Stimulated activated CD4-positive, alpha-beta T cell treated with anti-CD3 and anti-CD28 coated beads, Interleukin-4, amount 100 ng/mL, for 1 hour (primary cell): Measurements from ENCODE around the gene ARID1B.

ENCODE experiments used
- DNase-seq: peaks from one replicate; pipeline ENCODE4 v3.0.0-alpha.2; 2020

Gene ARID1B

DNA sequence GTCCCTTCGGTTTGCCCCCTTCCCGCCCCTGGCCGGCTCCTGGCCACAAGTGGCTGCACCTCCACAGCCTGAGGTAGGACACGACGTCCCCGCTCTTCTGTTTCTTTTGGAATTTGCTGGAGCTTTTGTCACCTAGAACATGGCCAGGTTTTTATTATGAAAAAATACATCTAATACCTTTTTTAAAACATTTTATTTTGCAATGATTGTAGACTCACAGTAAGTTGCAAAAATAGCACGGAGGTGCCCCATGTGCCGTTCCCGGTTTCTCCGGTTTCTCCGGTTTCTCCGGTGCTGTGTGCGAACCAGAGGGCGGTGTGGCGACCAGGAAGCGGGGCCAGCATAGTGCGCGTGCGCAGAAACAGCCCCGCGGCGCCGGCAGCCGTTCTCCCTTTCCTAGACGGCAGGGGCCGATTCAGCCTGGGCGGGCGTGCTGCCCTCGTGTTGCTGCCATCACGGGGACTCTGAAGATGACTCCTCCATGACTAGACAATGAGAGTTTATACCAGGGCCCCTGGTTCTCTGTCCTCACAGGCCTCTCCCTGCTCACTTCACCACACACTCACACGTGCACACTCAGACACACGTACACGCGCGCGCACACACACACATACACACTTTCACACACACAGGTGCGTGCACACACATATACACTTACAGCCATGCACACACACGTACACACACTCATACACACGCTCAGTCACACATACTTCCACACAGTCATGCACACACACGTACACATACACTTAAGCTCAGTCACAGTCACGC is 444.1 kb downstream of the ARID1B start:
- DNase-seq: peak; percentile 87

DNA sequence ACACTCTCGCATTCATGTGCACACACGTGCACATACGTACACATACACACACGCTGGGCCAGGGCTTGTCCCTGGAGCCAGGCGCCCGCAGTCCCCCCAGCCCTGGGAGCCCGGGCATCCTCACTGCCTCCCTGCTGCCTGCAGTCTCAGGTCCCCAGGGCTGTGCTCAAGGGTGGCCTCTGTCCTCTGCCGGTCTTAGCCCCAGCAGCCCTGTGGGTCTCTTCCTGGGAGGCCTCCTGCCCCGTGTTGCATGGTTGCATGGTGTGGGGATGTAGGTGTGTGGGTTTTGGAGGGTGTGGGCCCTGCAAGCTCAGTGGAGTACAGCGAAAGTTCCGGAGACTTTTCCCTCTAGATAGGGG is 444.6 kb downstream of the ARID1B start:
- DNase-seq: no peak

DNA sequence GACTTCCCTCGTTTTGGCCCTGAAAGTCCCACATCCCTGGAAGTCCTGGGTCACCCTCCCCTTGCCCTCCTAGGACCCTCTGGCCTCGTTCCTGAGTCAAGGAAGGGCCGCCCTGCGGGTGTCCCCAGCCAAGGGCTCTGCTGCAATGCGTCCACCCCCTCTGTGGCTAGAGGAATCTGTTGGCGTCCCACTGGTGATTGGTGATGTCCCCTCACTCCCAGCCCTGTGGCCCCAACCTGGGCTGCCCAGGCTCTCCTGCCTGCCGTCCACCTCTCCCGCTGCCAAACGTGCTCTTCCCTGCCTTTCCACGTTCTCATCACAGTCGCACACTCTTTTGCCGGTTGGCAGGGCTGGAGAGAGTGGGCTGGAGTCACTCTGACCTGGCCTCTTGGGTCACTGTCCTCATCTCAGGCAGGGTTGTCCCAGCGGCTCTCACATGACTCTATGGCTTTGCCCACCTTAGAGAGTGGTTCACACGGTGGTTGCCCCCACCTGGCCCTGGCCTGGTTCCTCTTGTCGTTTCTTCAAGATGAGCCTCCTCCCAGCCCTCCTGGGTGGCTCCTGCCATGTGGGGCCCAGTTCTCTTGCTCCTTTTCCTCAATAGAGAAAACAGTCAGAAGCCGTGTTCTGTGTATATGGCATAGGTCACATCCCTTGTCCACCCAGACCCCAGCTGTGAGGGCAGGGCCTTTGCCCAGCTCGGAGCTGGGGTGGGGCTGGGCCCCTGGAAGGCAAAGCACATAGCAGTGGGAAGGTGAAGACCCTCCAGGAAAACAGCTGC is 445.2 kb downstream of the ARID1B start:
- no peak for DNase-seq

DNA sequence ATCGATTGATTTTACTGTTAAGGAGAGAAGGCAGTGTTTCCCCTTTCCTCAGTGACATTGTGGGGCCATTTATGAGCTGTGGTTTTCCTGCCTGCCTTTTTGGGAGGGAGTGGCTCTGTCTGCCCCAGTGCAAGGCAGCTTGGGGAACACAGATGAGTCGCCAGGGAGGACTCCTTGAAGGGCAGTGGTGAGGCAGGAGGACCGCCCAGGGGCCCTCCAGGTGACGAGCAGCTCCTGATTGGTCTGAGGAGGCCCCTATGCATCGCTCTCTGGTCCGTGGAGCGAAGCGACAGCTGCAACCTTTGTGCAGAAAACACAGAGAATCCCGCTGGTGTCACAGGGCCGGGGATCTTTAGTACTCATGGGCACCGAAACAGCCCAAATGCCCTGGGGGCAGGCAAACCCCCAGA is 445.8 kb downstream of the ARID1B start:
- DNase-seq: no peak

DNA sequence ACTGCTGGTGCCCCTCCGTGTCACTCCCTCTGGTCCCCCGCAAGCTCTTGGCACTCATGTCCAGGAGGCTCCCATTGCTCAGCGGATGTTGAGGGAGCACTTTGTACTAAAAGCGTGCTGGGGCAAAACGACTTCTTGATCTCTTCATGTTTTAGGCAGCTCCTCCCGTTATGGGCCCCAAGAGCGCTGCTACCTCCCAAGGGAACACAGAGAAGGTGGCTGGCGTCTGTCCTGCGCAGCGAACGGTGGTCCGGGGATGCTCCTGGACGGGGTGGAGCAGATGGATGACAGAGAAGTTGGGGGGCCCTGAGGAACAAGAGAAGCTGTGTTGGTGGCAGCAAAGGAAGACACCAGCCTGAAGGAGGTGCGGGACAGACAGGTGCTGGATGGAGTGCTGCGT is 446.3 kb downstream of the ARID1B start:
- no peak for DNase-seq

DNA sequence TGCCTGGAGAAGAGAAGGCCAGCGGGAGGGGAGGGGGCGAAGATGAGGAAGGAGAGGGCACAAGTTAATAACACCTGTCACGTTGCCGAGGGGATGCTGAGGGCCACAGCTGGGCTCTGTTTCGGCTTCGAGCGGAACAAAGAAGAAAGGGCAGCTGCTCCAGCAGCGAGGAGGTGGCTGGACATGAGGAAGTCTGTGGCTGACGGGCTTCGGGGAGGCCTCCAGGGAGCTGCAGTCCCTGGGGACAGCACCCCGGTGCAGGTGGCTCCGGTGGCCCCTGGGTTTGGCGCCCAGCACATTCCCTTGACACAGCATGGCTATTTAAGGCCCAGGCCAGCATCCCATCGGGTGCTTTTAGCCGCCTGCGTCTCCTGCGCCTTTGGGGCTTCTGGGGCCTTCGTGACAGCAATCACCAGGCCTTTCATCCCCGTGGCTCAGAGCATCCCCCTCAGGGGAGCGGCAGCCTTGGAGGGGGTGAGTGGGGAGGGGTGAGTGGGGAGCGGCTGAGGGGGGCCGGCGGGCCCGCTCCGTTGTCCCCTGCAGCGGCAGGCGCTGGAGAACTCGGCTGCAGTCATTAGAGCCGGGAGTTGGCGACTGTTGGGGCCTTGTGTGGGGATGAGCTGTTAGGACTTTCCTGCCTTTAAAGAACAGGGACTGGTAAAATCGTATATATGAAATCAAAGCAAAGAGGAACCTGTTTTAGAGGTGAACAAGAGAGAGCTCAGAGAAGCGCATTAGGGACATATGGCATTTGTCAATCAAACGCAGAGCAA is 447.2 kb downstream of the ARID1B start:
- no peak for DNase-seq

DNA sequence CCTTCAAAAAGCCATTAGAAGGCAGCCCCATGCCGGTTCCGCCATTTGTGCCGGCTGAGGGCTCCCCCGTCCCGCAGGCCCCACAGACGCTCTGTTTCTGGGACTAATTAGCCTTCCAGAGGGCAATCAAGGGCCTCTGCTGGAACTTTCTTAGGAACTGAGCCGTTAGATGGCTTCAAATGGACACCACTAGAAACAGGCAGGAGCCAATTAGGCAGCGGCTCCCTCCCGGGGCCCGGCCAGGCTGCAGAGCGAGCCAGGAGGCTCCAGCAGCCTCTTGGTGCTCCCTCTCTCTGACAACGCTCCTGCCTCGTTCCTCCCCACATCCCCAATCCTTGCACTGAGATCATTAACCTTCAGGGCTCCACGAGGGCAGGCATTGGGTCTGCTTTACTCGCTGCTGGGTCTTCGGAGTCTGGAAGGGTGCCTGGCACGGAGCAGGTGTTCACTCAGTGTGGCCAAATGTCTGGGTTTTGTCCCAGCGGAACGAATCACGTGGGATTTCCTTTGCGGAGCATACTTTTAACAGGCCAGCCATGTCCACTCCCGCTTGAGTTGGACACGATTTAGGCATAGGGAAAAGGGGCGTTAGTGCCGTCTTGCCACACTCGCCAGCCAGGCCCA is 447.9 kb downstream of the ARID1B start:
- no peak for DNase-seq

DNA sequence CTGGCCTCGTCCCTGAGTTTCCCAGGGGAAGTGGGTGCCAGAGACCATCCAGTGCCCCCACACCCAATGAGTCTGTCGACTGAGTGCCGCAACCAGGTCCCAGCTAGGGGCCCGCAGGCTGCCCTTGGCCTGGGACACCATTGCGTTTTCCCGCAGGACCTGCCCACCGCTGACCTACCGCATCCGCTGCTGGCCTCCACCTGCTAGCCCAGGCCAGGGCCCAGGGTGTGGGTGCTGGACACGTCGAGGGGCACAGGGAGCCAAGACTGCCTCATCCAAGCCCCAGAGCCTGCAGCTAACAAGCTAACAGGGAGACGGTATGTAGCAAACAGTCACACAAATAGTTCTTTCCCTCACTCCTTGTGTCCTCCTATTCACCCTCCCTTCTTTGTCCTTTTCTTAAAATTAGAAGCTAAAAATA is 448.4 kb downstream of the ARID1B start:
- no peak for DNase-seq

DNA sequence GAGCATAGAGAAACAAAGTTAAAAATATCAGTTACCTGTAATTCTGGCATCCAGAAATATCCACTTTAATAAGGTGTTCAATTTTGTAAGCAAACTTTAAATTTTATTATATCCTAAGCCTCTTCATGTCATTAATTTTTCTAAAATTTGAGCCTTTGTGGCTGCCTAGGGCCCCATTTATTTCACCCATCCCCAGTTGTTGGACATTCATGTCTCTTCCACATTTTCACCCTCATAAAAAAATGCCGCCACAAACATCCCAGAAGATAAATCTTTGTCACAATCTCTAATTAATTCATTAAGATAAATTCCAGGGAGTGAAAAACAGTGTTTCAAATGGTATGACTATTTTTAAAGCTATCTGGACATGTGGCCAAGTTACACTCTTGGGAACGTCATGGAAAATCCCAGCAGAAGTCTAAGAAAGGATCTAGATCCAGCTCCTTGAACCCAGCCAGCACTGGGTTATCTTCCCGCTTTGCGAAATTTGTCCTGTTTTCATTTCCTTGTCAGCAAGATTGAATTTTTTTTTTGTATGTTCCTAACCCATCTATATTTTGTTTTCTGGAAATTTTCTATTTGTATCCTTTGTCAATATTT is 448.9 kb downstream of the ARID1B start:
- no peak for DNase-seq

DNA sequence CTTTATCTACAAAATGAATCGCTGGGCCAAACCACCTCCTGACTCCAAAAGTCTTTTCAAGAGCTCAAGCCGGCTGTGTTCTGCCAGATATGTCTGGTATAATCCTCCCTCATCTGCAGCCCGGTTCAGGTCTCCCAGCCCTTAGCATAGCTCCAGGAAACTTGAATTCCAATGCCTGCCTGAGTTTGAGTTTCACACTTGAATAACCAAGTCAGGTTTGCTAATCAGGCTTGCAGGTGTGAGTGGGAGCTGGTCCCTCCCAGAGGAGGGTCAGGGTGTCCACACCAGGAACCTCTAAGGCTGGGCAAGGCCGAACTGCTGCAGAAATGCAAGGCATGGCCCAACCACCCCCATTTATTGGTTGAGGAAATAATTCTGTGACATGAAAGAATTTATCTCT is 449.6 kb downstream of the ARID1B start:
- DNase-seq: no peak

DNA sequence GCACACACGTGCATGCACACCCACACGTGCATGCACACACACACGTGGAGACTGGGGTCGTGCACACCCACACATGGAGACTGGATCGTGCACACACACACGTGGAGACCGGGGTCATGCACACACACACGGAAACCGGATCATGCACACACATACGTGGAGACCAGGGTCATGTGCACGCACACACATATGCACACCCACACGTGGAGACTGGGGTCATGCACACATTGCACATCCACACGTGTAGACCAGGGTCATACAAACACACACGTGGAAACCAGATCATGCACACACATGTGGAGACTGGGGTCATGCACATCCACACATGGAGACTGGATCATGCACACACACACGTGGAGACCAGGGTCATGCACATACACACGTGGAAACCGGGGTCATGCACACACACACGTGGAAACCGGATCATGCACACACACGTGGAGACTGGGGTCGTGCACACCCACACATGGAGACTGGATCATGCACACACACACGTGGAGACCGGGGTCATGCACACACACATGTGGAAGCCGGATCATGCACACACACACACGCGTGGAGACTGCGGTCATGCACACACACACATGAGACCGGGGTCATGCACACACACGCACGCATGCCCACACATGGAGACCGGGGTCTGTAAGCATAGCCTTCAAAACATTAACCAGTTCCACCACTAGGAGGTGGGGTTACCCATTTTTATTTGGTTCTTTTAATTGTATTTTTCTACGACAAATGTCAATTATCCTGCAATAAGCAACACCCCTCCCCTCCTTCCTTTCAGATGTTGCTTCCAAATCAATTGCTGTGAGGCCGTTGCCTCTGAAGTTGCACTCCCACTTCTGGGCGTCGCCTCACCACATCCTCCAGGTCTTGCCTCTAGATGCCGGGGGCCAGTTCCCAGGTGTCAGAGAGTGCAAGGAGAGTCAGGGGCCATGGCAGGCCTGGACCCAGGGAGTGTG is 450.3 kb downstream of the ARID1B start:
- DNase-seq: no peak

DNA sequence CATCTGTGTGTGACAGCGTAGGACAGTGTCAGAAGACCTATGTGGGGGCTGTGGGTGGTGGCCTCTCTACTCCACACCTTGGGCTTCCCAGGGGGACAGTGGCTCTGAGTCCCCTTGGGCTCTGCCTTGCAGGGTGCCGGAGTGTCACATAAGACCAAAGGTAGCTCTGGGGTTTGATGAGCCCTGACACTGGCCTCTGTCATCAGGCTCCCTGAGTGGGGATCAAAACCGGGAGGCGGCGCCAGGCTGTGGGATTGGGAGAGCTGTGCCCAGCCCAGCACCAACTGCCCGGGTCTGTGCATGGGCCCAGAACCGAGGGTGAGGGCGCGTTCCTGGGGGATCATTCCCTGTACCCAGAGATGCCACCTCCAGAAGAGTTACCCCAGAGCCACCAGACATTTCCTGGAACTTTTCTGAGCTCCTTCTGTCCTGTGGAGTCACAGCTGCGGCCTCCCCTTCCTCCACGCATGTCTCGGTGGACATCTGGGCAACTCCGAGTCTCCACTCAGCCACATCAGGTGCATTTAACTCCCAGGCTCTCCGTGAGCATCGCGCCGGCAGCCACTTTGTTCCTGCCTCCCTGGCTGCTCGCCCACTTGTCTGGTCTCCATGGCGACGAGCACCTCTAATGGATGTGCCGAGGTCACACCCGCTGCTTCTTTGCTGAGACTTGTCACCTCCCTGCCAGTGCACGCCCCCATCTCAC is 451.4 kb downstream of the ARID1B start:
- no peak for DNase-seq

DNA sequence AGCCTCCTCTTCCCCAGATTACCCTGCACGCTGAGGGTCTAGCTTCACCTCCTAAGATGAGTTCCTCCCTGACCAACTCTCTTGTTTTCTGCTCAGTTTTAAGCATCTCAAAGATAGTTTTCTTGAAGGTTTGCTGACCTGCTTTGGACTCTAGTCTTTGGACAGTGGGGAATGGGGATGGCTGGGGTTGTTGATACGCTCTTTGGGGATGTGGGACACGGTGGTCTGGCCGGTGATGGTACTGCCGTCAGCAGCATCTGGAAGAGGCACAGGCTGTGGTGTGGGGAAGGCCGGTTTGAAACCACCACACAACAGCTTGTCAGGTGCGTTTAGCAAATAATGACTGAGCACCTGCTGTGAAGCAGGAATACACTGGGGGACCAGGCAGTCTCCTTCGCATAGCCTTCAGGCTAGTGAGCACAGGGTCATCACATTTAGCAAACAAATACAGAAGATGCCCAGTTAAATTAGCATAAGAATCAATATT is 452.0 kb downstream of the ARID1B start:
- no peak for DNase-seq

DNA sequence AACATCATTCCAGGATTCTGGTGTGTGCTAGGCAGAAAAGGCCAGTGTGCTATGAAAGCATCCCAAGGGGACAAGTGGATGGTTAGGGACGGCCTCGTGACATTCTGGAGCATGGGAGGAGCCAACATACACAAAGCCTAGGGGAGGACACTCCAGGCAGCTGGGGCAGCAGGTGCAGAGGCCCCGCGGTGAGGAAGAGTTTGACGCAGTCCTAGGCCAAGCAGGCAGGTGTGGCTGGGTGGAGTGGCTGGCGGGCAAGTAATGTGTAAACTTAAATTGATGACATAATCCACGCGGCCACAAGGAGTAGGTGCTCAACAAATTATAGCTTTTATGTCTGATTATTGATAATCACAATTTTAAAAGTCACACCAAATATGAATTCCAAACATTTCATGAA is 452.5 kb downstream of the ARID1B start:
- no peak for DNase-seq

DNA sequence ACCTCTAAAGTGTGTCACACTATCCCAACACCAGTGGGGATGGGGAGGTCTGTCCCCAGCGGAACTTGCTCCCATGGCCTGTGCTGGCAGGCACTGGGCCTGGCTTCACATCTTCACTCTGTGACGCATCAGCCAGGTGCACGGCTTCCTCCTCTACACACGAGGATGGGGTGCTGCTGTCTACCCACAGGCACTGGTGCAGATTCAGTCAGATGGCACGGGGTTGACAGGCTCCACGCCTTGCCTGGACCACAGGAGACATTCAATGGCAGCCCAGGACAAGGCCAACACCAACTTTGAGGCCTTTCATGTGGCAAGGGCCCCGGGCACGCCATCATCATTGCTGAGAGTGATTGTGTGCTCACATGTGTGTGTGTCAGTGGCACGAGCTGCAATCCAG is 453.7 kb downstream of the ARID1B start:
- DNase-seq: no peak

DNA sequence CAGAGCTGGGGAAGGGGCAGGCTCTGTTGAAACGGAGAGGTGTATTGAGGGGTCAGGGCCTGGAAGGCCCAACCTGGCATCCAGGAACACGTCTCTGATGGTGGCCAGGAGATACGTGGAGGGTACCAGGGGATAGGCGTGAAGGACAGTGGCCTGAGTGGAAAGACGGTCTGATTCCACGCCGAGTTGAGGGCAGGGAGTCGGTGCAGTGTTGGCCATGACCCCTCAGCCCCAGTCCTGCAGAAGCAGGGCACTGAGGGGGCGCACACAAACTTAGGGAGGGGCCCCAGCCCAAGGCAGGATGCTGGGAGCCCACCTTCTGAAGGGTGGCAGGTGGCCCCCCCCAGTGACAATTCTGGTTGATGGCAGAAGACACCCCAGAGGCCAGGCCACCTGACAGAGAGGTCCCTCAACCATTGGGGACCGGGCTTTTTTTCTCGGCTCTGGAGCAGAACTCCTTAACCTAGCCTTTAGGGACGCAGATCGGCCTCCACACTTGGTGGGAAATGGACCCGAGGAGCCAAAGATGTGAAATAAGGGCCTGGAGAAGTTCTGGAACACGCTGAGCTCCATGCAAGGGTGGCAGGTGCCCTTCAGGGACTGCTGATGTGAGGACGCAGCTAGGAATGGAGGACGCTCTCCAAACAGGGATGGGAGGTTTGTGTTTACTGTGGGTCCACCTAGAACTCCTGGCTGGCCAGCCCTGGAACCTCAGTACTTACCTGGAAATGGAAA is 455.1 kb downstream of the ARID1B start:
- no peak for DNase-seq

DNA sequence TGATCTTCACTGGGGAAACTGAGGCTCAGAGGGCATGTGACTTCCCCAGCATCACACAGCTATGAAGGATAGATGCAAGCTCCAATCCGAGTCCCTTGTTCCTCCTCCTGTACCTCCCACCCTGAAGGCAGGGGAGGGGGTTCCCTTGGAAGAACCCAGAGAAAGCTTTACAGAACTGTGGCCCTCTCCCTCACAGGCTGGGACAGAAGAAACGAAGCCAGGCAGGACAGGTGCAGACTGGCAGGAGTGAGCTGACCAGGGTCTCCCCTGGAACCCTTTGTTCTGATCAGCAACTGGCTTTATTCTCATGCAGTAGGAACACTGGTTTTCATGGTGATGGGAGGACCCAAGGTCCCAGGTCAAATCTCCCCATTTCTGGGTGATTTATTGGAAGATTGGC is 456.0 kb downstream of the ARID1B start:
- DNase-seq: no peak

DNA sequence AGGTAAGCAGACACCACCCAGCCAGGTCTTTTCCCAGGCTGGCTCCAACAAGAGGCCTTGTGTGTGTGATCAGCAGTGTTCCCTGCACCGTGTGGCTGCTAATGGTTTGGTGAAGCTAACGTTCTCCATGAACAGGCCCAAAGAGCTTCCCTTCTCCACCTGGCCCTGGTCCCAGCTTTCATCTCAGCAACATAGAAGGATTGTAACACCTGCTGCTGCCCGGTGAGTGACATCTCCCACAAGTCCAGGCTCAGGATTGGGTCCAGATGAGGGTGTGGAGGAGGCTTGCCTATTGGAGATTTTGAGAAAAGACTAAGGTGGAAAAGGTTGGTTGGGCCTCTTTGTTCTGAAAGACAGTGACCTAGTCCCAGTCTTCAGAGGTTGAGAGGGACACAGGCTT is 456.5 kb downstream of the ARID1B start:
- DNase-seq: no peak

DNA sequence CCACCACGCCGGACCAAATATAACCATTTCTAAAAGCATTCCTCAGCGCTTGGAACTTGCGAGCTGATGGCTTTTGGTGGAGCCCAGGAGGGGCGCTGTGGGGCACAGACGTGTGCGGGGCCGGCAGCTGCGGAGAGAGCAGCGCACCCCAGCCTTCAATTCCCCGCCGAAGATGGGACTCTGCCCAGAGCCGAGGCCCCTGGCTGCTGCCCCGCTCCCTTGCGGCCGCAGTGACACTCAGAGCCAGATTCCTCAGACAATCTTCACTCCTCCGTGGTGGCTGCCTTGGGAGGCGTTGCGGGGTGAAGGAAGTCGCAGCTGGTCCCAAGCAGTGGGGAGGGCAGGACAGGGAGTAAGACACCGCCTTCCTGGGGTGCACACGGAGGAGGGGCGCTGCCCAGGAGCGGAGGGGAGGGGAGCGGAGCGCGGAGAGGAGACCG is 458.4 kb downstream of the ARID1B start:
- DNase-seq: peak; percentile 59
